PC-3 (cell line): Measurements from ENCODE around the gene PLAAT4. TPM values are rescaled to one million over a fixed set of nuclear protein-coding genes. Genes with fewer than 3 reads are reported as not detected.

Source experiments
- ATAC-seq: fragments of 200-7000 bp; cut with Tn5 transposase; 2 replicates; pipeline ENCODE4 v1.9.1; 2020; ENCODE audit warnings: mild to moderate bottlenecking, moderate library complexity
- BruUV-seq: library from RNA; stranded (reverse); fragments of 400-500 nt; replicated peaks from 2 replicates; lab custom pipeline; 2021; lab: Mats Ljungman, UMichigan
- CTCF ChIA-PET: fragments of 300-600 bp; sonication (Branson Sonifier 250); formaldehyde crosslinking; loops from one replicate; lab custom pipeline; 2022; ENCODE audit warnings: antibody characterized with exemption; lab: Charles Lee
- POLR2A ChIA-PET: fragments of 300-600 bp; sonication (Branson Sonifier 250); formaldehyde crosslinking; loops from one replicate; lab custom pipeline; 2022; ENCODE audit warnings: antibody characterized with exemption; ENCODE audit not compliant: unreplicated experiment; lab: Charles Lee
- DNase-seq: peaks from one replicate; pipeline ENCODE4 v3.0.0-alpha.2; 2015
- H2AFZ ChIP-seq: fragments of 300-600 bp; sonication (generic); 2 replicates; pipeline ENCODE4 v1.6.0; 2016; ENCODE audit warnings: antibody characterized with exemption, low read length
- H3F3A ChIP-seq: fragments of 300-600 bp; sonication (generic); one replicate; pipeline ENCODE4 v1.6.0; 2017; ENCODE audit warnings: antibody characterized with exemption, low read length, control low read depth, mild to moderate bottlenecking; ENCODE audit not compliant: unreplicated experiment
- H3K27ac ChIP-seq: fragments of 300-600 bp; sonication (generic); 2 replicates; pipeline ENCODE4 v1.5.1; 2016; ENCODE audit warnings: mild to moderate bottlenecking, low read length
- H3K27me3 ChIP-seq: fragments of 300-600 bp; sonication (generic); 2 replicates; pipeline ENCODE4 v1.6.1; 2016; ENCODE audit warnings: low read length, mixed read lengths
- H3K36me3 ChIP-seq: fragments of 300-600 bp; sonication (generic); 2 replicates; pipeline ENCODE4 v1.6.1; 2016; ENCODE audit warnings: low read depth, mixed run types, low read length, mixed read lengths
- H3K4me1 ChIP-seq: fragments of 300-600 bp; sonication (generic); 2 replicates; pipeline ENCODE4 v1.5.1; 2016; ENCODE audit warnings: low read length; ENCODE audit not compliant: insufficient read depth
- H3K4me2 ChIP-seq: fragments of 300-600 bp; sonication (generic); 2 replicates; pipeline ENCODE4 v1.6.0; 2016; ENCODE audit warnings: low read length
- H3K4me3 ChIP-seq: fragments of 300-600 bp; sonication (generic); 2 replicates; pipeline ENCODE4 v1.5.1; 2016; ENCODE audit warnings: mild to moderate bottlenecking, low read length, mixed read lengths
- H3K79me2 ChIP-seq: fragments of 300-600 bp; sonication (generic); 2 replicates; pipeline ENCODE4 v1.6.1; 2017; ENCODE audit warnings: low read length, mixed read lengths
- H3K9ac ChIP-seq: fragments of 300-600 bp; sonication (generic); 2 replicates; pipeline ENCODE4 v1.6.0; 2016; ENCODE audit warnings: mild to moderate bottlenecking, low read length
- H3K9me2 ChIP-seq: fragments of 300-600 bp; sonication (generic); replicated peaks from 2 replicates; pipeline ENCODE4 v1.6.1; 2016; ENCODE audit warnings: mixed run types, low read length, mixed read lengths
- H3K9me3 ChIP-seq: fragments of 300-600 bp; sonication (generic); 2 replicates; pipeline ENCODE4 v1.6.1; 2016; ENCODE audit warnings: low read length, mixed read lengths
- H4K20me1 ChIP-seq: fragments of 300-600 bp; sonication (generic); 2 replicates; pipeline ENCODE4 v1.6.1; 2016; ENCODE audit warnings: low read length, mixed read lengths
- CTCF ChIP-seq: fragments of 300-600 bp; sonication (generic); conservative IDR thresholded peaks from 2 replicates; pipeline ENCODE4 v1.5.1; 2017; ENCODE audit warnings: antibody characterized with exemption, low read depth, mild to moderate bottlenecking, low read length
- EZH2 ChIP-seq: fragments of 300-600 bp; sonication (generic); IDR thresholded peaks from one replicate; pipeline ENCODE4 v1.6.1; 2017; ENCODE audit warnings: antibody characterized with exemption, mild to moderate bottlenecking, low read length; ENCODE audit not compliant: unreplicated experiment
- EZH2phosphoT487 ChIP-seq: fragments of 300-600 bp; sonication (generic); IDR thresholded peaks from 2 replicates; pipeline ENCODE4 v1.6.1; 2018; ENCODE audit warnings: mild to moderate bottlenecking, antibody characterized with exemption, low read length, borderline replicate concordance
- intact Hi-C: fragments of 100-400 bp; cut with micrococcal nuclease; formaldehyde crosslinking; loops from 2 replicates; pipeline ENCODE4 v1.9.0; 2023
- total RNA-seq: library from RNA; depleted of rRNA; stranded (reverse); fragments of >200 nt; gene quantifications from 2 replicates; pipeline ENCODE4 v1.2.3, GENCODE V29; 2014

The PLAAT4 gene
- total RNA-seq, 1 experiment from 2014 or later, result 5.4 TPM

GRCh38 chr11:63586451-63587166 is 50.0 kb downstream of the PLAAT4 start:
- Histone ChIP-seq H3K36me3 (peaks cover 18% of the 10 kb centered on the region), H3K27me3 (no peaks in the 10 kb centered on the region), H2AFZ (no peak overlapping the region), H3K9me2 (no peaks in the 10 kb centered on the region), H4K20me1 (no peaks in the 10 kb centered on the region), H3K27ac (no peak overlapping the region), H3K4me3 (no peak overlapping the region), H3K9me3 (0 out of 2 replicates have a peak, but pooled peaks cover 3% of the 10 kb centered on the region), H3K79me2 (no peaks in the 10 kb centered on the region), H3K9ac (no peak overlapping the region), H3K4me1 (no peaks in the 10 kb centered on the region), H3F3A (no peaks in the 10 kb centered on the region), H3K4me2 (no peak overlapping the region)
- intact Hi-C loops, result no loop called here
- no peak for TF ChIP-seq EZH2phosphoT487
- no peak for TF ChIP-seq CTCF
- ChIA-PET POLR2A (no interaction called here), CTCF (no interaction called here)
- DNase-seq (no peak), ATAC-seq (no peak)
- BruUV-seq, result no TSS peak

DNA sequence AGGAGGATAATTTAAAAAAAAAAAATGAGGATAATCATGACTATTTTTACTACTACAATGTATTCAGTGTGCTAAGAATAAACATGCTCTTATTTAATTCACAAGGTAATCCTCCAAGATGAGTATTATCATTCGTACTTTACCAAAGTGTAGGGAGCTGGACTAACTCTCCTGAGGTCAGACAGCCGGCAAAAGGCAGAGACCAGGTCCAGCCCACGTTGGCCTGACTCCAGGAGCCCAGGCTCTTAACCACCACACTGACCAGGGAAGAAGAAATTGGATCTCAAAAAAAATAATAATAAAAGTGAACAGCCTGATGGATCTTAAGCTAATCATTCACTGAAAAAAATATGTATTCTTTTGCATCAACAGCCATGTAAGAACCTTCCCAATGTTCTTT is 52.4 kb downstream of the PLAAT4 start:
- Histone ChIP-seq H3K27ac (no peak overlapping the region), H3K4me1 (no peaks in the 10 kb centered on the region), H3K4me3 (no peak overlapping the region), H2AFZ (no peak overlapping the region), H3K9me2 (no peaks in the 10 kb centered on the region), H3K9me3 (no peaks in the 10 kb centered on the region), H3F3A (no peaks in the 10 kb centered on the region), H3K79me2 (no peaks in the 10 kb centered on the region), H3K36me3 (peaks cover 8% of the 10 kb centered on the region; the same call in 1 of the 2 replicates), H3K27me3 (no peaks in the 10 kb centered on the region), H3K9ac (no peak overlapping the region), H4K20me1 (no peaks in the 10 kb centered on the region), H3K4me2 (no peak overlapping the region)
- ATAC-seq (no peak), DNase-seq (no peak)
- intact Hi-C loops, result no loop called here
- ChIA-PET CTCF (no interaction called here), POLR2A (no interaction called here)
- no TSS peak for BruUV-seq
- TF ChIP-seq EZH2phosphoT487, result no peak
- TF ChIP-seq CTCF, result no peak
- TF ChIP-seq EZH2, result no peak

DNA sequence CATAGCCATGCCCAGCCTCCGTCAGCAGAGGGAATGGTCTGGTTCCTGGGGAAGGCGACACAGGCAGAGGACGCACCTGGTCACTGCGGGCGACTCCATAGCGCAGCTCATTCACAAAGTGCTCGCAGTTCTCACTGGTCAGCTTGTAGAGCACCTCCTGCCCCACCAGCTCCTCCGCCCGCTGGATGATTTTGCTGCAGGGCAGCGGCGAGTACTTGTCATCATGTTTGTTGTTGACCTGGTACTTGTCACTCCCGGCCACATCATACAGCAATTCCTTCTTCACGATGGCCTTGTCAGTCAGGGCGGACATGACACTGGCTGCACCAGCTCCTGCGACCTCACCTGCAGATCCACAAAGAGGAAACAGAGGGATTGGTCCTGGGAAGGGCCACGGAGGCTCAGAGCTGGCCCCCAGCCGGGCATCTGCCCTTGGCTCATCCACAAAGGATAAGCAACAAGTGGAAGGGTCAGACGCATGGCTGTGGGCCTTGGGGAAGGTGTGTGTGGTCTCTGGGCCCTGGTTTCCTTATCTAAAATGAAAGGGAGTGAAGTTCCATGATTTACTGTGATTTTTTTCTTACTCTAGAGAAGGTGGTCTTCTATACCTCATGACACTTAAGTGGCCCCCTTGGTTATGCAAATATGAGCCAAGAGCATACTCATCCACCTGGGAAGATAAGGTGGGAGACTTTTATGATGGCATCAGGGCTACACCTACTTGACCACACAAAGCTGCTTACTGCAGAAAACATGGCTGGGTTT is 53.6 kb downstream of the PLAAT4 start:
- ChIA-PET CTCF (no interaction called here), POLR2A (no interaction called here)
- Histone ChIP-seq H3K36me3 (peaks cover 8% of the 10 kb centered on the region; the same call in 1 of the 2 replicates), H3K27me3 (no peaks in the 10 kb centered on the region), H3K4me1 (no peaks in the 10 kb centered on the region), H3F3A (no peaks in the 10 kb centered on the region), H3K4me3 (no peak overlapping the region), H3K9ac (no peak overlapping the region), H3K27ac (no peak overlapping the region), H4K20me1 (no peaks in the 10 kb centered on the region), H2AFZ (no peak overlapping the region), H3K9me3 (no peaks in the 10 kb centered on the region), H3K79me2 (no peaks in the 10 kb centered on the region), H3K9me2 (no peaks in the 10 kb centered on the region), H3K4me2 (no peak overlapping the region)
- ATAC-seq (no peak), DNase-seq (no peak)
- TF ChIP-seq EZH2 (no peak), CTCF (no peak)
- BruUV-seq, result no TSS peak
- intact Hi-C loops, result no loop called here
